NB4 (cell line): Measurements from ENCODE around the gene LRIG1.

Experiments used
- DNase-seq: peaks from one replicate; pipeline ENCODE4 v3.0.0; 2010; ENCODE audit warnings: low read depth
- H3K4me3 ChIP-seq: one replicate; pipeline ENCODE4 v1.5.1; 2011; ENCODE audit warnings: mild to moderate bottlenecking, low read depth, low read length, moderate library complexity
- MYC ChIP-seq: IDR thresholded peaks from 2 replicates; pipeline ENCODE4 v1.6.1; 2011; ENCODE audit warnings: low read depth, low read length
- POLR2A ChIP-seq: IDR thresholded peaks from 2 replicates; pipeline ENCODE4 v1.6.1; 2011; ENCODE audit warnings: mild to moderate bottlenecking; ENCODE audit not compliant: insufficient read length; ENCODE audit errors: extremely low read depth
- TF ChIP-seq, protein P1 (sequence below): IDR thresholded peaks from 2 replicates; pipeline ENCODE4 v1.6.1; 2011; ENCODE audit warnings: low read depth, low read length
- TF ChIP-seq, protein P2 (sequence below): IDR thresholded peaks from one replicate; pipeline ENCODE4 v1.5.1; 2012; ENCODE audit warnings: low read depth, low read length

The LRIG1 gene

DNA sequence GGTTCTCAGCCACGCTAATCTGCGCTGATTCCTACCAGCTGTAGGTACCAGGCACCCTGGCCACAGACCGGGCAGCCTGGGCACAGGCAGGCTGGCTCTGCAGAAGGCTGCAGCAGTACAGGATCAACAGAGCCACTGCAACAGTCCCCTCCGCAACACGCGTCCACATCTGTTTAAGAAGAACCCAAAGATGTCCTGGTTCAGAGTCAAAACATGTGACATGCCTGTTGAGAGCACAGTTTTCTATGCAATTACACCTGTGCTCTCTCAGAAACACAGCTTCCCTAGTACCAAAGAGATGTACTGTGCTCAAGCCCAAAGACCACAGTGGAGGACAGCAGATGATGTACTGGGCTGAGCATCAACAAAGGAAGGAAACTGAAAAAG lies 18.8 kb downstream of the LRIG1 start:
- DNase-seq = no peak
- H3K4me3 ChIP-seq = no peak overlapping the region
- TF ChIP-seq, protein P1, sequence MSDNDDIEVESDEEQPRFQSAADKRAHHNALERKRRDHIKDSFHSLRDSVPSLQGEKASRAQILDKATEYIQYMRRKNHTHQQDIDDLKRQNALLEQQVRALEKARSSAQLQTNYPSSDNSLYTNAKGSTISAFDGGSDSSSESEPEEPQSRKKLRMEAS = no peak
- TF ChIP-seq POLR2A = no peak
- TF ChIP-seq, protein P2, sequence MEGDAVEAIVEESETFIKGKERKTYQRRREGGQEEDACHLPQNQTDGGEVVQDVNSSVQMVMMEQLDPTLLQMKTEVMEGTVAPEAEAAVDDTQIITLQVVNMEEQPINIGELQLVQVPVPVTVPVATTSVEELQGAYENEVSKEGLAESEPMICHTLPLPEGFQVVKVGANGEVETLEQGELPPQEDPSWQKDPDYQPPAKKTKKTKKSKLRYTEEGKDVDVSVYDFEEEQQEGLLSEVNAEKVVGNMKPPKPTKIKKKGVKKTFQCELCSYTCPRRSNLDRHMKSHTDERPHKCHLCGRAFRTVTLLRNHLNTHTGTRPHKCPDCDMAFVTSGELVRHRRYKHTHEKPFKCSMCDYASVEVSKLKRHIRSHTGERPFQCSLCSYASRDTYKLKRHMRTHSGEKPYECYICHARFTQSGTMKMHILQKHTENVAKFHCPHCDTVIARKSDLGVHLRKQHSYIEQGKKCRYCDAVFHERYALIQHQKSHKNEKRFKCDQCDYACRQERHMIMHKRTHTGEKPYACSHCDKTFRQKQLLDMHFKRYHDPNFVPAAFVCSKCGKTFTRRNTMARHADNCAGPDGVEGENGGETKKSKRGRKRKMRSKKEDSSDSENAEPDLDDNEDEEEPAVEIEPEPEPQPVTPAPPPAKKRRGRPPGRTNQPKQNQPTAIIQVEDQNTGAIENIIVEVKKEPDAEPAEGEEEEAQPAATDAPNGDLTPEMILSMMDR = no peak
- no peak for TF ChIP-seq MYC

DNA sequence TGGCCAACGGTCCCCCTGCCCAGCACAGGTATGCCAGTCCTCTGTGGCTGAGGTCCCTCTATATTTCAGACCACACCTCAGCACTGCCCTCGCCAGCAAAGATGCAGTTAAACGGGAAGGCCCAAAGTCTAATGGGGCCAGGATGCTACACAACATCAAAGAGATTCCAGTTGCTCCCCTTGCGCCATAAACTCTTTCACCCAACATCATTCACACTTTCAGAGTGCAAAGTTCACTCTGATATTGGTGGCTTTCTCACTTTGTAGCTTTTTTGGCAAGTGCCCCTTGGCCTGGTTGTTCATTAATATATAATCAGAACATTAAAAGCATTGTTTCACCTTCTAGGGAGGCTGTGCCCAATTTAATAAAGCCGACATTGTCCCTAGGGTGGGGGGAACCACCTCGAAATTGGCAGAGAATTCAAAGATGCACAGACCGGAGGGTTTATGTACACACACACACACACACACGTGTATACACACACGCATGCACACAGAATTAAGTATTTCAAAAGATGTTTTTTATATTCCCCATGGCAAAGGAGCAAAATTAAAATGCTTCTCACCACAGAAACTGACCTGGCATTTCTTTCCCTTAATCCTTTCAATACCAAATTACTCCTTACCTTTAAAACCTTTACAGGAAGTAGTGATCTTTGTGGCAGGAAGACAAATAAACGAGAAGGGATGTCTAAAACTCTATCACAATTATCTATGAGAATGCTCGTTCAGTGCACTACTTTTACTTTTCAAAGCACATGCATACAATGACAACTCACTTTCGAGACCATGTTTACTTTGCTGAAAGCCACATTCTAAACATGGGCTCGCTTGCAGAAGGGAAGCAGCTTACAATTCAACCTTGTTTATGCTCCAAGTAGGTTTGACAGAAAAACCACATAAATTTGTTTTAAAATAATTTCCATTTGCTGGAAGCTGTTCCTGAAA lies 19.5 kb downstream of the LRIG1 start:
- H3K4me3 ChIP-seq = no peak overlapping the region
- no peak for DNase-seq
- no peak for TF ChIP-seq MYC
- TF ChIP-seq, protein P1 = no peak
- TF ChIP-seq, protein P2 = no peak
- no peak for TF ChIP-seq POLR2A

DNA sequence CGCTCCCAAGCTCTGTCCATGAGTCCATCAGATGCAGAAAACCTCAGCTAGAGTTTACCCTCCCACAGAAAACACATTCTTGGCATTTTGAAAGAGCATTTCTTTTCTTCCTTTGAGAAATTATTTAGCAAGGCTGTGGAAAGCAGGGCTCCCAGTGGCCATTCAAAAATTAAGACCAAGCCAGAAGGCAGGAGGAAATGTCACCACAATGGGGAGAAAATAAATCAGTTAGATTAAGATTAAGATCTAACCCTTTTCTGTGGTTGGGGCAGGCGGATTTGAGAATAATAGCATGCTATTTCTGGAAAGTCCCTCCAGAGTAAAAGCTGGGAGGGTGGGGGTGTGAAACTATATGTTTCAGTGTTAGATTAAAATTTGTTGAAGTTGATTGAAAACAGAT lies 20.2 kb downstream of the LRIG1 start:
- no peak for DNase-seq
- H3K4me3 ChIP-seq = no peak overlapping the region
- no peak for TF ChIP-seq POLR2A
- TF ChIP-seq, protein P2 = no peak
- no peak for TF ChIP-seq MYC
- TF ChIP-seq, protein P1 = no peak

DNA sequence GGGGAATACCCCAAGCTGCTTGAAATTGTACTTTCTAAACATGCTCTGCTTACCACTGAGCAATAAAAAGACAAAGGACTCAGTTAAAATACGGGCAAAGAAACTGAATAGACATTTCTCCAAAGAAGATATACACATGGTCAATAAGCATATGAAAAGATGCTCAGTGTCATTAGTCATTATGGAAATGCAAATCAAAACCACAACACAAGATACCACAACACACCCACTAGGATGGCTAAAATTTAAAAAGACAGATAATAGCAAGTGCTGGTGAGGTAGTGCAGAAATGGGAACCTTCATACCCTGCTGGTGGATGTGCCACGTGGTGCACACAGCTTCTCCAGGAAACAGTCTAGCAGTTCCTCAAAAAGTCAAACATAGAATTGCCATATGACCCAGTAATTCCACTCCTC lies 21.3 kb downstream of the LRIG1 start:
- no peak for TF ChIP-seq MYC
- no peak for TF ChIP-seq POLR2A
- TF ChIP-seq, protein P1 = no peak
- TF ChIP-seq, protein P2 = no peak
- H3K4me3 ChIP-seq = no peak overlapping the region
- DNase-seq = no peak

DNA sequence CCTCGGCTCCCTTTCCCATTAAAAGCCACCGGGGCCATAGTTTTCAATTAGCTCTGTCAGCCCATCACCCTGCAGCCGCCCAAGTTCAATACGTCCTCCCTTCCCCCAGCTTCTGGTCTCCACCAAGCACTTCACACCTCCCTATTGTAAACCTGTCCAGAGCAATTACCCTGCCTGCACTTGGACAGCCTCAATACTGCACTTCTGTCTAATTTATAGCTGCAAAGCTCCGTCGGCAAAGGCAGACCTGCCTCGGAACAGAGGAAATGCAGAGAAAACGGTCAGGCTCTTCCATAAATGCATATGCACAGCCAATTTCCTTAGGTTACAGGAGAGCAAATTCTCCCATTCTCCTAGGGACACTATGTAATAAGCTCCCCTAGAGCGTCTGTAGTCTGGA lies 21.9 kb downstream of the LRIG1 start:
- H3K4me3 ChIP-seq = no peak overlapping the region
- TF ChIP-seq MYC (no peak), POLR2A (no peak)
- TF ChIP-seq, protein P1 = no peak
- TF ChIP-seq, protein P2 = no peak
- no peak for DNase-seq
